Esophagus muscularis mucosa (tissue), 4 donors: ENCODE measurements around the gene CTSG. TPM values are rescaled to one million over a fixed set of nuclear protein-coding genes. Genes with fewer than 3 reads are reported as not detected.
"Not testable (repeated sequence)": the region's sequence is repeated elsewhere in the genome, so short reads cannot be mapped to it uniquely, and the experiment has no call there.

Experiments
- DNase-seq: peaks from one replicate; pipeline ENCODE4 v3.0.0-alpha.2; 2017; ENCODE audit errors: extremely low spot score
- H3K27ac ChIP-seq, 4 donors: fragments of 200-600 bp; sonication (generic); replicated peaks in 1 of 4; 1 replicate in 3 of 4; 2 replicates in 1 of 4; pipeline ENCODE4 v1.5.1; 2016 to 2019; ENCODE audit warnings: mild to moderate bottlenecking in 1 of 4
- H3K27me3 ChIP-seq, 4 donors: fragments of 200-600 bp; sonication (generic); one replicate each; pipeline versions ENCODE4 v1.5.1 to v1.6.0; 2016 to 2019
- H3K36me3 ChIP-seq, 4 donors: fragments of 200-600 bp; sonication (generic); one replicate each; pipeline ENCODE4 v1.5.1; 2016 to 2019
- H3K4me1 ChIP-seq, 4 donors: fragments of 200-600 bp; sonication (generic); one replicate each; pipeline ENCODE4 v1.5.1; 2016 to 2019
- H3K4me3 ChIP-seq, 4 donors: fragments of 200-600 bp; sonication (generic); 1 replicate in 2 of 4; 2 replicates in 2 of 4; pipeline ENCODE4 v1.5.1; 2016 to 2019; ENCODE audit warnings: mild to moderate bottlenecking in 4 of 4, moderate library complexity in 1 of 4
- H3K9me3 ChIP-seq, 4 donors: fragments of 200-600 bp; sonication (generic); 1 replicate in 3 of 4; 2 replicates in 1 of 4; pipeline ENCODE4 v1.5.1; 2016 to 2019
- CTCF ChIP-seq, 3 experiments: fragments of 200-600 bp in 2 of 3; fragments of 450-650 bp in 1 of 3; sonication (generic) in 2 of 3; IDR thresholded peaks; one replicate each; pipeline ENCODE4 v1.5.1; 2017 to 2019; ENCODE audit warnings: antibody characterized with exemption in 3 of 3, mild to moderate bottlenecking in 2 of 3, moderate library complexity in 1 of 3
- EP300 ChIP-seq: sonication (generic); formaldehyde crosslinking; IDR thresholded peaks from one replicate; pipeline ENCODE4 v1.6.1; 2017; ENCODE audit warnings: antibody characterized with exemption
- POLR2A ChIP-seq: fragments of 450-650 bp; IDR thresholded peaks from one replicate; pipeline ENCODE4 v1.6.1; 2017; ENCODE audit warnings: antibody characterized with exemption, moderate library complexity, mild to moderate bottlenecking, low read depth
- POLR2AphosphoS5 ChIP-seq, 2 donors: sonication (generic); formaldehyde crosslinking; IDR thresholded peaks; one replicate each; pipeline ENCODE4 v1.6.1; 2017; ENCODE audit warnings: antibody characterized with exemption in 2 of 2
- WGBS: methylation state at CpG from one replicate; pipeline ENCODE4 v1.1.5; 2018; 5-methylcytosine and 5-hydroxymethylcytosine counted together
- intact Hi-C: fragments of 100-400 bp; cut with DNase I; formaldehyde crosslinking; loops from one replicate; pipeline ENCODE4 v1.15.1; 2023
- total RNA-seq, 4 donors: library from RNA; depleted of rRNA; stranded (reverse); fragments of >200 nt; gene quantifications; one replicate each; pipeline versions ENCODE4 v1.1.0 to v1.2.1, GENCODE V29; 2016

Gene CTSG
- total RNA-seq, 4 donors from 2014 or later: 2.1 to 29.8 (median 7.5) TPM

- no peaks in the 10 kb centered on the region for H3K4me1 ChIP-seq
- H3K4me3 ChIP-seq: no peak overlapping the region
- no peak for DNase-seq
- H3K27ac ChIP-seq: no peak overlapping the region
- H3K9me3 ChIP-seq: no peaks in the 10 kb centered on the region
- intact Hi-C loops: no loop called here
- H3K36me3 ChIP-seq: no peaks in the 10 kb centered on the region
- 81% methylated on average over 17 of the region's 27 CpGs for WGBS
- H3K27me3 ChIP-seq: peaks cover 0 to 10% (median 0%) of the 10 kb centered on the region in 4 donors
- TF ChIP-seq POLR2AphosphoS5 (IDR thresholded peaks at IDR 0.05): no peak
- no peak for TF ChIP-seq POLR2A
- TF ChIP-seq CTCF (IDR thresholded peaks at IDR 0.05): no peak
- TF ChIP-seq EP300: no peak
These were observed 1.8 kb downstream of the CTSG start for GRCh38 chr14:24574206-24574774.

GRCh38 chr14:24566318-24566717 lies 9.7 kb downstream of the CTSG start:
- Histone ChIP-seq H3K27me3 (no peaks in the 10 kb centered on the region), H3K4me3 (no peak overlapping the region), H3K27ac (no peak overlapping the region), H3K36me3 (no peaks in the 10 kb centered on the region), H3K9me3 (peaks cover 0 to 31% (median 19%) of the 10 kb centered on the region in 4 donors), H3K4me1 (no peaks in the 10 kb centered on the region)
- intact Hi-C loops: no loop called here
- 64% methylated on average over 2 of the region's 2 CpGs for WGBS
- TF ChIP-seq POLR2AphosphoS5 (IDR thresholded peaks at IDR 0.05) (no peak), EP300 (no peak)
- DNase-seq: no peak

GRCh38 chr14:24565766-24566165 lies 10.3 kb downstream of the CTSG start:
- Histone ChIP-seq H3K27ac (no peak overlapping the region), H3K36me3 (no peaks in the 10 kb centered on the region), H3K4me3 (no peak overlapping the region), H3K4me1 (no peaks in the 10 kb centered on the region), H3K27me3 (no peaks in the 10 kb centered on the region), H3K9me3 (peaks cover 0 to 31% (median 19%) of the 10 kb centered on the region in 4 donors)
- 72% methylated on average over 2 of the region's 2 CpGs for WGBS
- intact Hi-C loops: no loop called here
- DNase-seq: no peak
- TF ChIP-seq CTCF (IDR thresholded peaks at IDR 0.05): no peak
- TF ChIP-seq POLR2A: no peak
- TF ChIP-seq EP300: no peak
- TF ChIP-seq POLR2AphosphoS5 (IDR thresholded peaks at IDR 0.05): no peak

GRCh38 chr14:24563505-24563904 lies 12.5 kb downstream of the CTSG start:
- no peak overlapping the region for H3K4me3 ChIP-seq
- H3K4me1 ChIP-seq: no peaks in the 10 kb centered on the region
- no peak for DNase-seq
- WGBS: 77% methylated on average over 3 of the region's 3 CpGs
- intact Hi-C loops: no loop called here
- no peak overlapping the region for H3K27ac ChIP-seq
- H3K9me3 ChIP-seq: peaks cover 0 to 29% (median 18%) of the 10 kb centered on the region in 4 donors
- TF ChIP-seq CTCF (IDR thresholded peaks at IDR 0.05) (no peak), EP300 (no peak), POLR2AphosphoS5 (IDR thresholded peaks at IDR 0.05) (no peak), POLR2A (no peak)
- H3K27me3 ChIP-seq: no peaks in the 10 kb centered on the region
- H3K36me3 ChIP-seq: no peaks in the 10 kb centered on the region

GRCh38 chr14:24556756-24557155 lies 19.3 kb downstream of the CTSG start:
- no peak overlapping the region for H3K27ac ChIP-seq
- no peak for TF ChIP-seq EP300
- TF ChIP-seq CTCF (IDR thresholded peaks at IDR 0.05): no peak
- no peak for TF ChIP-seq POLR2A
- no peak for TF ChIP-seq POLR2AphosphoS5 (IDR thresholded peaks at IDR 0.05)
- no peak for DNase-seq
- H3K9me3 ChIP-seq: peaks cover 0 to 7% (median 0%) of the 10 kb centered on the region in 4 donors
- H3K4me3 ChIP-seq: no peak overlapping the region
- intact Hi-C loops: no loop called here
- H3K27me3 ChIP-seq: no peaks in the 10 kb centered on the region
- no peaks in the 10 kb centered on the region for H3K36me3 ChIP-seq
- H3K4me1 ChIP-seq: no peaks in the 10 kb centered on the region
- 65% methylated on average over 4 of the region's 4 CpGs for WGBS

- H3K4me3 ChIP-seq, DNase-seq, H3K4me1 ChIP-seq, intact Hi-C loops, H3K27ac ChIP-seq, H3K36me3 ChIP-seq, H3K27me3 ChIP-seq: not testable (repeated sequence)
- WGBS: 59% methylated on average over 1 of the region's 1 CpG
- peaks cover 0 to 24% (median 2%) of the 10 kb centered on the region in 4 donors for H3K9me3 ChIP-seq
These were observed 27.0 kb downstream of the CTSG start for GRCh38 chr14:24549064-24549463.
